Activated CD4-positive, alpha-beta T cell treated with anti-CD3 and anti-CD28 coated beads for 48 hours (primary cell): ENCODE data around the gene OR56B1.

Source experiments
- DNase-seq: peaks from one replicate; pipeline ENCODE4 v3.0.0-alpha.2; 2020

OR56B1 gene

DNA sequence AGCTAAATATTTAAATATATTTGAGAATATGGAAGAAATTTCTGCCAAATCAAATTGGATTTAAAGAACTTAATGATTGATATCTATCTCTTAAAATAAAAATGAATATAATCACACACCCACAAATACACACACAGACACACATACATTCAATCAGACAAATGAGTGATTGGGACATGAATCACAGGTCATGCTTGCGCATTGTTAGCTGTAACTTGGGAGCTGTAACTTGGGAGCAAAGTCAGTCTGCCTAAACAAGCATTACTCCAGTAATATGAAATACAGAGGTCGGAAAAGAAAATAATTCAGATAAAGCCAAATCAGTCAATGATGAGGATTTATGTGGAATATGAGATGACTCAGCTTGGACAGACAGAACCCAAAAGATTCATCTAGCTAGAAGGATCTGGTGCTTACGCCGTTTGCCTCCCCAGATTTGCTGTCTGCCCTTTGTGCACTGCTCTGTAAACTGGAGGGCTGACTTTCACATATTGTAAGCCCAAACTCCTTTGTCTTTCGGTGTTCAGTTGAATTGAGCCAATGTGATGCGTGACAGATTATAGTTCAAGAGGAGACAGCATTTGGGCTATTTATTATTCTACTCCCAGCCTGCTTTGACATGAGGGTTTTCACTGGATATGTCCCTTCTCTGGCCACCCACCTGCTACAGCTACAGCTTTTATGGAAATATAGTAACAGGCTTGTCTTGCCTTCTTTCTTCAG is 1.6 kb downstream of the OR56B1 start:
- no peak for DNase-seq

DNA sequence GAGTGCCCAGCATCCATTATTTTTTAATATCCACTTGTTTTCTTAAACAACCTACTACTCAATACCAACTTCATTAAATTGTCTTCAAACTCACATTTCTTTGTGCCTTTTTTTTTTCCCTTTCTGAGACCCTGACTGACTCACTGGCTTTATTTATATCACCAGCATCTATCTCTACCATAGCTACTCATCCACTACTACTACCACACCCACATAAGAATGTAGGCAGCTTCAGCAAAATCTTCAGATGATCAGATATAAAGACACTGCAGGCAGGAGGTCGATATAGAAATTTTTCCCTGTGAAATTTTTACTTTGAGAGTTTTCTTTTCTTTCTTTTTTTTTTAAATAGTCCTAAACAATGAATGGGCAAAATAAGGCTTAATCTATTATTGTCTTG is 2.2 kb downstream of the OR56B1 start:
- no peak for DNase-seq

DNA sequence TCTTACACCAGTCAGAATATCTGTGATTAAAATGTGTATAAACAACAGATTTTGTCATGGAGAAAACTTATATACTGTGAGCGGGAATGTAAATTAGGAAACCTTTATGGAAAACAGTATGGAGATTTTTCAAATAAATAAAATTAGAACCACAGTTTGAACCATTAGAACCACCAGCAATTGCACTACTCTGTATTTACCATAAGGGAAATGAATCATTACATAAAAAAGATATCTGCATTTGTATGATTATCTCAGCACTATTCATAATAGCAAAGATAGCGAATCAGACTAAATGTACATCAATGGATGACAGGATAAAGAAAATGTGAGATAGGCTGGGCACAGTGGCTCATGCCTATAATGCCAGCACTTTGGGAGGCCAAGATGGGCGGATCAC is 10.4 kb downstream of the OR56B1 start:
- DNase-seq = no peak

GRCh38 chr11:5749836-5750235 is 13.6 kb downstream of the OR56B1 start:
- DNase-seq = no peak

GRCh38 chr11:5753943-5754342 is 17.7 kb downstream of the OR56B1 start, which contains the start of gene OR52N4:
TSS of gene OR52N4 (plus strand) at chr11:5754243. CDS start at chr11:5754741, 498 bp downstream.
- DNase-seq = no peak

- no peak for DNase-seq
Observed at GRCh38 chr11:5767056-5767455, 30.8 kb downstream of the OR56B1 start.

DNA sequence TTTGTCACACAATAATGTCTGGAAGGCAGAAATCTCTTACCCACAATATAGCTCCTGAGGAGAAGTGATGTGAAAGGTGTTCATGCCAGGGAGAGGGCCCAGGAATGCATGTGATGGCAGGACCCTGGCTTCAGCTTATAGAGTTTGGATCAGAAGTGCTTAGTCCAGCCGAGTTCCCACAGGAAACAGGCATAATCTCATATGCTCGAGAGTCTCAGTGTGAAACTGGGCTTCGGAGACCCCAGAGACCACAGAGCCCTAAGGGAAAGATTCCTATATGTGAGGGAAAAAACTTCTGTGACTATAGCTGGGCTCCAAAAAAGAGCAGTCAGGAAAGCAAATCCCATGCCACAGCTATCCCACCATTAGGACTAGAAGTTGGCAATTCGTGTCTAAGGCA is 47.0 kb downstream of the OR56B1 start, which contains the start of gene OR52N5:
TSS of gene OR52N5 (minus strand) at position 101 of the 400 bp plus-strand sequence. CDS start 4,721 bp downstream, outside the sequence.
- no peak for DNase-seq
